Measurements from ENCODE around the gene STYXL1. TPM values are rescaled to one million over a fixed set of nuclear protein-coding genes. Genes with fewer than 3 reads are reported as not detected.
"Not testable (repeated sequence)": the region's sequence is repeated elsewhere in the genome, so short reads cannot be mapped to it uniquely, and the experiment has no call there.

Gene STYXL1
- polyA plus RNA-seq, 2 donors: 38.5 to 60.5 TPM

DNA sequence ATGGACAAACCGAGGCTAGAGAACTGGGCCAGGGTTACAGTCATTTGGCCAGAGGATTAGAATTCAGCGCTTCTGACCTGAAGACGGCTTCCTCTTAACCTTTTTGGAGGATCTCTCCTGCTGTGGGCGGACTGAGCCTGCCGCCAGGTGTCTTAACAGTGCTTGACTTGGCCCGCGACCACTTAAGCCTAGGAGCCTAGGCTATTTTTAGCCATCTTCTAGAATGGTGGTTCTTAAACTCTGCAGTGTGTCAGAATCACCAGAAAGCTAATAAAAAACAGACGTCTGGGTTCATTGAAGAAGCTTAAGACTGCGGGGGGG, 828 bp upstream of the STYXL1 start:
- WGBS, 2 donors: 2 to 4% methylated on average over 9 of the region's 9 CpGs
- no peaks in the 10 kb centered on the region for H3K9me3 ChIP-seq (ENCODE audit: control insufficient read depth in 2 of 2, insufficient read depth in 1 of 2, low read depth in 1 of 2, low read length in 1 of 2)
- peak overlapping the region; percentile 96 to 98 for H3K27ac ChIP-seq (ENCODE audit: low read depth in 2 of 2, low read length in 1 of 2)
- peaks cover 0 to 14% of the 10 kb centered on the region in 2 donors for H3K4me1 ChIP-seq (ENCODE audit: control insufficient read depth in 2 of 2, insufficient read depth in 2 of 2, low read length in 1 of 2)
- peak overlapping the region; percentile 90 to 91 for H3K4me3 ChIP-seq (ENCODE audit: low read depth in 1 of 2, low read length in 2 of 2)
- H3K27me3 ChIP-seq (ENCODE audit: control insufficient read depth in 1 of 2, insufficient read depth in 2 of 2, low read length in 2 of 2): no peaks in the 10 kb centered on the region
- no peaks in the 10 kb centered on the region for H3K36me3 ChIP-seq (ENCODE audit: control insufficient read depth in 2 of 2, insufficient read depth in 2 of 2, low read length in 1 of 2)

DNA sequence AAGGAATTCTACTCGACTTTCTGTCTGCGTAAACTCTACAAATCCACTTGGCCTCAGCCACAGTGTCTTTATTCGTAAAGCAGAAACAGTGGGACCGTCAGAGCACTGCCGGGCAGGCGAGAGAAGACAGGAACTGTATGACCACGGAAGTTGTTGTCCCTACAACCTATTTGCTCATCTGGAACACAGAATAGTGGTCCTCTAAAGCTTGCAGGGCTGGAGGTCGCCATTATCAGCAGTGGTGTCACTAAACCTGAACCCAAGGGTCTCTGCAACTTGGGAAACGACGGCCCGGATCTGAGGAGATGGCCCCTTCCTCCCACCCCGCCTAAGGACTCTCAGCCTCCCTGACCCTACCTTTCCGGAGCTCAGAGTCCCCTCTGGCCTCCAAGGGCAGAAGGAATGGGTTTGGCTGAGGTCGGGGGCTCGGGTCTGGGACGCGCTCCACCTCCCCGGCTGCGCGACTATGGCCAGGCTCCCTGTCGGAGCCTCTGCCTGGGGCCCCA, 442 bp downstream of the STYXL1 start:
- Histone ChIP-seq H3K4me1 (ENCODE audit: control insufficient read depth in 2 of 2, insufficient read depth in 2 of 2, low read length in 1 of 2) (peaks cover 0 to 7% of the 10 kb centered on the region in 2 donors), H3K27ac (ENCODE audit: low read depth in 2 of 2, low read length in 1 of 2) (peak overlapping the region; percentile 96 to 98), H3K9me3 (ENCODE audit: control insufficient read depth in 2 of 2, insufficient read depth in 1 of 2, low read depth in 1 of 2, low read length in 1 of 2) (no peaks in the 10 kb centered on the region), H3K4me3 (ENCODE audit: low read depth in 1 of 2, low read length in 2 of 2) (peak overlapping the region; percentile 90 to 91), H3K36me3 (ENCODE audit: control insufficient read depth in 2 of 2, insufficient read depth in 2 of 2, low read length in 1 of 2) (no peaks in the 10 kb centered on the region), H3K27me3 (ENCODE audit: control insufficient read depth in 1 of 2, insufficient read depth in 2 of 2, low read length in 2 of 2) (no peaks in the 10 kb centered on the region)
- 0 to 1% methylated on average over 21 of the region's 21 CpGs for WGBS, 2 donors

DNA sequence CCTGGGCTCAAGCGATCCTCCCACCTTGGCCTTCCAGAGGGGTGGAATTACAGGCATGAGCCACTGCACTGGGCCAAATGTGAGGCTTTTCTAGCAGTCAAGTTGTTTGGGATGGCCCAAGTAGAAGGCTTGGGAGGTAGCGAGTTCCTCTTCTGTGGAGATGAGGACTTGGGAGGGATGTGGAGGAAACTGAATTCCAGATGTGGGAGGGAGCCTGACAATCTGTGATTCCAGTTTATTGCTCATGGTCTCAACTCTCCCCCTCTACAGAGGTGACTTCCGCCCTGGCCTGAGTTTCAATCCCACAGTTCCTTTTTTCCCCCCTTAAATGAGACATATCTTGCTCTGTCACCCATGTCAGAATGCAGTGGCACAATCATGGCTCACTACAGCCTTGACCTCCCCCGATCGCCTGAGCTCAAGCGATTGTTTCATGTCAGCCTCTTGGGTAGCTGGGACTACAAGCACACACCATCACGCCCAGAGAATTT, 3.4 kb downstream of the STYXL1 start:
- Histone ChIP-seq H3K4me1 (ENCODE audit: control insufficient read depth in 2 of 2, insufficient read depth in 2 of 2, low read length in 1 of 2) (peaks cover 0 to 4% of the 10 kb centered on the region in 2 donors), H3K27ac (ENCODE audit: low read depth in 2 of 2, low read length in 1 of 2) (no peak overlapping the region), H3K4me3 (ENCODE audit: low read depth in 1 of 2, low read length in 2 of 2) (no peak overlapping the region), H3K9me3 (ENCODE audit: control insufficient read depth in 2 of 2, insufficient read depth in 1 of 2, low read depth in 1 of 2, low read length in 1 of 2) (no peaks in the 10 kb centered on the region), H3K27me3 (ENCODE audit: control insufficient read depth in 1 of 2, insufficient read depth in 2 of 2, low read length in 2 of 2) (no peaks in the 10 kb centered on the region), H3K36me3 (ENCODE audit: control insufficient read depth in 2 of 2, insufficient read depth in 2 of 2, low read length in 1 of 2) (peaks cover 0 to 8% of the 10 kb centered on the region in 2 donors)
- WGBS, 2 donors: 95% methylated on average over 7 of the region's 7 CpGs

DNA sequence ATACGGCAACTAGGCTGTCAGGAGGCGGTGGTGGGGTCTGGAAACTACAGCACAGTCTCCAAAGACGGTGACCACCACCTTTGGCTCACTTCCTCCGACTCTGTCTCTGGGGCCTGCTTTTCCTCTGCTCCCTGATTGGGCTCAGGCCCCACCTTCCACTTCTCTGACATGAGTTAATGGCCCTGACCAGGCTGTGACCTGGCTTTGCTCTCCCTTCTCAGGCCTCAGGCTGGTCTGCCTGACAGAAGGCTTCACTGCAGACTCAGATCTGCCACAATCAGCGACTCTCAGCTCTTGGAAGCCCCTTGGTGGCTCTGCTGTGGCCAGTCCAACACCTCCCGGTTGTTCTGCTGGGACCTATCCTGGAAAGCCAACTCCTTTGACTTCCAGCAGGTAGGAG, 7.7 kb downstream of the STYXL1 start:
- 81 to 93% methylated on average over 6 of the region's 6 CpGs for WGBS, 2 donors
- no peak overlapping the region for H3K4me3 ChIP-seq (ENCODE audit: low read depth in 1 of 2, low read length in 2 of 2)
- H3K36me3 ChIP-seq (ENCODE audit: control insufficient read depth in 2 of 2, insufficient read depth in 2 of 2, low read length in 1 of 2): peaks cover 0 to 11% of the 10 kb centered on the region in 2 donors
- no peaks in the 10 kb centered on the region for H3K9me3 ChIP-seq (ENCODE audit: control insufficient read depth in 2 of 2, insufficient read depth in 1 of 2, low read depth in 1 of 2, low read length in 1 of 2)
- no peaks in the 10 kb centered on the region for H3K27me3 ChIP-seq (ENCODE audit: control insufficient read depth in 1 of 2, insufficient read depth in 2 of 2, low read length in 2 of 2)
- no peak overlapping the region for H3K27ac ChIP-seq (ENCODE audit: low read depth in 2 of 2, low read length in 1 of 2)
- no peaks in the 10 kb centered on the region for H3K4me1 ChIP-seq (ENCODE audit: control insufficient read depth in 2 of 2, insufficient read depth in 2 of 2, low read length in 1 of 2)

DNA sequence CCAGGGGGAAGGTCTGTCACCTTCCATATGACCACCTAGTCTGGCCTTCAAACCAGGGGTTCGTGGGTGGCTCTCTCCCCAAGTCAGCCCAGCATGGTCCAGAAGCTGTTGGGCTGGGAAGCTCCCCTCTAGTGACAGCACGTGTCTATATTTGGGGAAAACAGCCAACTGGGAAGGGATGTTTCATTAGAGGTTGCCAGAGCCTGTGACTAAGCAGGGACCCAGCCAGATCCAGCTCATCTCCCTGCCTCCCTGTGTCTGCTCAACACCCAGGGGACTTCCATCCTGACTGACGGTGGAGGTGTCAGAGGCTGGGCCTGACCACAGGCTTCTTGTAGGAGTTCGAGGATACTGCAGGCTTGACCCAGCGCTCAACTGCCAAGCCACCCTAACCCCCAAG, 10.5 kb downstream of the STYXL1 start:
- H3K4me3 ChIP-seq (ENCODE audit: low read depth in 1 of 2, low read length in 2 of 2): no peak overlapping the region
- no peaks in the 10 kb centered on the region for H3K4me1 ChIP-seq (ENCODE audit: control insufficient read depth in 2 of 2, insufficient read depth in 2 of 2, low read length in 1 of 2)
- peaks cover 0 to 11% of the 10 kb centered on the region in 2 donors for H3K36me3 ChIP-seq (ENCODE audit: control insufficient read depth in 2 of 2, insufficient read depth in 2 of 2, low read length in 1 of 2)
- H3K9me3 ChIP-seq (ENCODE audit: control insufficient read depth in 2 of 2, insufficient read depth in 1 of 2, low read depth in 1 of 2, low read length in 1 of 2): no peaks in the 10 kb centered on the region
- WGBS, 2 donors: 64 to 65% methylated on average over 5 of the region's 5 CpGs
- H3K27ac ChIP-seq (ENCODE audit: low read depth in 2 of 2, low read length in 1 of 2): no peak overlapping the region
- no peaks in the 10 kb centered on the region for H3K27me3 ChIP-seq (ENCODE audit: control insufficient read depth in 1 of 2, insufficient read depth in 2 of 2, low read length in 2 of 2)

DNA sequence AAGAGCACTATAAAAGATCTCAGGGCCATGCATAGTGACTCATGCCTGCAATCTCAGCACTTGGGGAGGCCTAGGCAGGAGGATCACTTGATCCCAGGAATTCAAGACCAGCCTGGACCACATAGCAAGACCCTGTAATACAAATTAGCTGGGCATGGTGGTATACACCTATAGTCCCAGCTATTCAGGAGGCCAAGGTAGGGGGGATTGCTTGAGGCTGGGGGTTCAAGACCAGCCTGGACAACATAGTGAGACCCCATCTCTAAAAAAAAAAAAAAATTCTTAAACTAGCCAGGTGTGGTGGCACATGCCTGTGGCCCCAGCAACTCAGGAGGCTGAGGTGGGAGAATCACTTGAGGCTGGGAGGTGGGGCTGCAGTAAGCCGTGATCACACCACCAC, 15.8 kb downstream of the STYXL1 start:
- H3K4me1 ChIP-seq (ENCODE audit: control insufficient read depth in 2 of 2, insufficient read depth in 2 of 2, low read length in 1 of 2): no peaks in the 10 kb centered on the region
- no peaks in the 10 kb centered on the region for H3K27me3 ChIP-seq (ENCODE audit: control insufficient read depth in 1 of 2, insufficient read depth in 2 of 2, low read length in 2 of 2)
- peaks cover 0 to 4% of the 10 kb centered on the region in 2 donors for H3K36me3 ChIP-seq (ENCODE audit: control insufficient read depth in 2 of 2, insufficient read depth in 2 of 2, low read length in 1 of 2)
- 91% methylated on average over 1 of the region's 1 CpG for WGBS, 2 donors
- no peak overlapping the region for H3K27ac ChIP-seq (ENCODE audit: low read depth in 2 of 2, low read length in 1 of 2)
- H3K9me3 ChIP-seq (ENCODE audit: control insufficient read depth in 2 of 2, insufficient read depth in 1 of 2, low read depth in 1 of 2, low read length in 1 of 2): no peaks in the 10 kb centered on the region
- no peak overlapping the region for H3K4me3 ChIP-seq (ENCODE audit: low read depth in 1 of 2, low read length in 2 of 2)

DNA sequence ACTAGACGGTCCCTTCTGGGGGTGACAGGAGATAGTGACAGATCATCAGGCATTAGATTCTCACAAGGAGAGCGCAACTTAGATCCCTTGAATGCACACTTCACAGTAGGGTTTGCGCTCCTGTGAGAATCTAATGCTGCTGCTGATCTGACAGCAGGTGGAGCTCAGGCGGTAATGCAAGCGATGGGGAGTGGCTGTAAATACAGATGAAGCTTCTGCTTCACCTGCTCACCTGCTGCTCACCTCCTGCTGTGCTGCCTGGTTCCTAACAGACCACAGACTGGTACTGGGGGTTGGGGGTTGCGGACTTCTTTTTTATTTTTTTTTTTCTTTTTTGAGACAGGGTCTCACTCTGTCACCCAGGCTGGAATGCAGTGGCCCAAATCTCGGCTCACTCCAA, 18.1 kb downstream of the STYXL1 start:
- not testable (repeated sequence) for H3K4me3 ChIP-seq (ENCODE audit: low read depth in 1 of 2, low read length in 2 of 2); H3K27me3 ChIP-seq (ENCODE audit: control insufficient read depth in 1 of 2, insufficient read depth in 2 of 2, low read length in 2 of 2); H3K4me1 ChIP-seq (ENCODE audit: control insufficient read depth in 2 of 2, insufficient read depth in 2 of 2, low read length in 1 of 2); H3K36me3 ChIP-seq (ENCODE audit: control insufficient read depth in 2 of 2, insufficient read depth in 2 of 2, low read length in 1 of 2); H3K9me3 ChIP-seq (ENCODE audit: control insufficient read depth in 2 of 2, insufficient read depth in 1 of 2, low read depth in 1 of 2, low read length in 1 of 2); H3K27ac ChIP-seq (ENCODE audit: low read depth in 2 of 2, low read length in 1 of 2)
- WGBS, 2 donors: 92 to 94% methylated on average over 7 of the region's 7 CpGs

DNA sequence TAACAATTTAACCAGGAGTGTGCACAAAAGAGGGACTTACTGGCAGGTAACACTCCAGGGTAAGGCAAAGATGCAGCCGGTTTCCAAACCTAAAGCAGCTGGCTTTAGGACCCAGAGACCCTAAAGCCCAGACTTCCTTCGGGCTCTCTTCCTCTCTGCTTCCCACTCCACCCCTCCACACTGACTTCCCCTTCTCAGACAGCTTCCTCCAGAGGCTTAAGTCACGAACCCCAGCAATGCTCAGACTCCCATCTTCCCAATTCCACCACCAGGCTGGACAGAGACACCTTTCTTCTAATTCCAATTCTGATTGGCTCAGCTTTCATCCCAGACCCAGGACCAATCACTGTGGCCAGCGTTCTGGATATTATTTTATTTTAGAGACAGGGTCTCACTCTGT, 24.8 kb downstream of the STYXL1 start:
- Histone ChIP-seq H3K36me3 (ENCODE audit: control insufficient read depth in 2 of 2, insufficient read depth in 2 of 2, low read length in 1 of 2) (peaks cover 0 to 3% of the 10 kb centered on the region in 2 donors), H3K4me1 (ENCODE audit: control insufficient read depth in 2 of 2, insufficient read depth in 2 of 2, low read length in 1 of 2) (no peaks in the 10 kb centered on the region)
- 45 to 56% methylated on average over 4 of the region's 4 CpGs for WGBS, 2 donors

DNA sequence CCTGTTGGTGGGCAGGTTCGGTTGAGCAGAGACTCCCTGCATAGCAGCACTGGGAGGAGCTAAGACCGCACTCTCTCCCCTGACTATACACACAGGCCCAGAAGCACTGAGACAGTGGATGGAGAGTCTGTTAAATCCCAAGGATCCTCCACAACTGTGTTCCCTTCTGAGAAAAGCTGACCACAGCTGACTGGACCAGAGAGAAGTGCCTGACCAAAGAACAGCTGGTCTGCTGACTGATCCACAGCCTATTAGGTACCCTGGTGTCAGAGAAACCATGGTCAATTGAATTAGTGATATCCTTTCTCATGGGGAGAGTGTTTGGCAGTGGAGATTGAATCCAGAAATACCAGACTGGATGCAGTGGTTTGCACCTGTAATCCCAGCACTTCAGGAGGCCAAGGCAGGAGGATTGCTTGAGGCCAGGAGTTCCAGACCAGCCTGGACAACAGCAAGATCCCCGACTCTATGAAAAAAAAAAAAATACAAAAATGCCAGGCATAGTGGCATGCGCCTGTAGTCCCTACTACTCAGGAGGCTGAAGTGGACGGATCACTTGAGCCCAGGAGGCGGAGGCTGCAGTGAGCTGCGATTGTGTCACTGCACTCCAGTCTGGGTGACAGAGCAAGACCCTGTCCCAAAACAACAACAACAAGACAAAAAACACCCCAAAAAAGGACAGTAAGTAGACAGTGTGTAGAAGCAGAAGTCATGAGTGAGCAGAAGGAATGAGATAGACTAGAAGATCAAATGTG, 25.6 kb downstream of the STYXL1 start:
- no peaks in the 10 kb centered on the region for H3K9me3 ChIP-seq (ENCODE audit: control insufficient read depth in 2 of 2, insufficient read depth in 1 of 2, low read depth in 1 of 2, low read length in 1 of 2)
- no peaks in the 10 kb centered on the region for H3K27me3 ChIP-seq (ENCODE audit: control insufficient read depth in 1 of 2, insufficient read depth in 2 of 2, low read length in 2 of 2)
- H3K27ac ChIP-seq (ENCODE audit: low read depth in 2 of 2, low read length in 1 of 2): no peak overlapping the region
- peaks cover 0 to 3% of the 10 kb centered on the region in 2 donors for H3K36me3 ChIP-seq (ENCODE audit: control insufficient read depth in 2 of 2, insufficient read depth in 2 of 2, low read length in 1 of 2)
- WGBS, 2 donors: 94 to 96% methylated on average over 7 of the region's 7 CpGs
- no peak overlapping the region for H3K4me3 ChIP-seq (ENCODE audit: low read depth in 1 of 2, low read length in 2 of 2)
- H3K4me1 ChIP-seq (ENCODE audit: control insufficient read depth in 2 of 2, insufficient read depth in 2 of 2, low read length in 1 of 2): no peaks in the 10 kb centered on the region

More for the DNA sequence above, 24.8 kb downstream of the STYXL1 start:
- Histone ChIP-seq H3K27me3 (ENCODE audit: control insufficient read depth in 1 of 2, insufficient read depth in 2 of 2, low read length in 2 of 2) (no peaks in the 10 kb centered on the region), H3K27ac (ENCODE audit: low read depth in 2 of 2, low read length in 1 of 2) (no peak overlapping the region), H3K9me3 (ENCODE audit: control insufficient read depth in 2 of 2, insufficient read depth in 1 of 2, low read depth in 1 of 2, low read length in 1 of 2) (no peaks in the 10 kb centered on the region), H3K4me3 (ENCODE audit: low read depth in 1 of 2, low read length in 2 of 2) (no peak overlapping the region)
